Psoas muscle (tissue), 8 donors: ENCODE results near the gene HOXD1. TPM values are rescaled to one million over a fixed set of nuclear protein-coding genes. Genes with fewer than 3 reads are reported as not detected.

Source experiments
- ATAC-seq, 4 donors: fragments of 200-7000 bp; cut with Tn5 transposase; one replicate each; pipeline ENCODE4 v1.9.1; 2020; ENCODE audit warnings: moderate library complexity in 3 of 4, mild to moderate bottlenecking in 2 of 4
- DNase-seq, 2 donors: peaks; one replicate each; pipeline ENCODE4 v3.0.0-alpha.2; 2020
- H3K27ac ChIP-seq: fragments of 200-600 bp; one replicate; pipeline ENCODE4 v1.8.0; 2022
- H3K27me3 ChIP-seq, 3 donors: fragments of 200-600 bp in 1 of 3; one replicate each; pipeline versions ENCODE4 v1.6.1 to v1.8.0; 2013 to 2022; ENCODE audit warnings: low read length in 2 of 3, mild to moderate bottlenecking in 2 of 3, moderate library complexity in 1 of 3; ENCODE audit not compliant: insufficient read depth in 3 of 3
- H3K36me3 ChIP-seq, 2 donors: fragments of 200-600 bp in 1 of 2; one replicate each; pipeline versions ENCODE4 v1.6.1 to v1.8.0; 2013 to 2022; ENCODE audit warnings: low read depth in 1 of 2, mild to moderate bottlenecking in 1 of 2, moderate library complexity in 1 of 2; ENCODE audit not compliant: insufficient read depth in 1 of 2
- H3K4me1 ChIP-seq: fragments of 200-600 bp; one replicate; pipeline ENCODE4 v1.8.0; 2022
- H3K4me3 ChIP-seq: fragments of 200-600 bp; one replicate; pipeline ENCODE4 v1.8.0; 2022; ENCODE audit warnings: mild to moderate bottlenecking
- H3K9me3 ChIP-seq: fragments of 200-600 bp; one replicate; pipeline ENCODE4 v1.8.0; 2022
- WGBS, 3 donors: extraction: QIAGEN DNeasy Blood & Tissue Kit; methylation state at CpG; one replicate each; pipeline versions ENCODE4 v1.1.6 to v1.1.7; 2013; 5-methylcytosine and 5-hydroxymethylcytosine counted together
- intact Hi-C, 2 donors: fragments of 100-400 bp; cut with DNase I; formaldehyde crosslinking; loops; one replicate each; pipeline versions ENCODE4 v1.11.0 to v1.14.2; 2022
- polyA plus RNA-seq, 3 donors: library from polyadenylated mRNA; stranded (reverse); fragments of 200-250 nt; gene quantifications; one replicate each; pipeline ENCODE4 v1.2.3, GENCODE V29; 2013
- total RNA-seq, 4 donors: library from RNA; stranded (reverse); fragmentation: NEBNext Ultra II Directional in 2 of 4; extraction: Animal tissue kit (Norgen Biotek cat#: 25700) in 2 of 4; gene quantifications; one replicate each; pipeline versions ENCODE4 v1.2.1 to v1.2.4, GENCODE V29; 2021 to 2023
- TF ChIP-seq, protein P1 (sequence below): fragments of 200-600 bp; IDR thresholded peaks from one replicate; pipeline ENCODE4 v1.8.0; 2022; ENCODE audit warnings: antibody characterized with exemption
- donor health status: healthy with polysubstance abuse.
- donor health status: DM: no; HTN: no; CAD: no; lungs with moderate emphysema.
- donor health status: Bipolar disorder and iron deficiency.
- donor health status: healthy.
- donor health status: DM: yes; HTN: yes; CAD: no.
- donor health status: DM: no; HTN: no; CAD: no.
- donor health status: DM: no; HTN: no; CAD: no.
- donor health status: DM: yes; HTN: yes; CAD: no.

Gene HOXD1
- total and polyA plus RNA-seq, 7 donors = 0.12 to 0.79 (median 0.16) TPM; not detected in 3

GRCh38 chr2:176173567-176174381, 14.7 kb upstream of the HOXD1 start:
- no peaks in the 10 kb centered on the region for H3K9me3 ChIP-seq
- TF ChIP-seq, protein P1, sequence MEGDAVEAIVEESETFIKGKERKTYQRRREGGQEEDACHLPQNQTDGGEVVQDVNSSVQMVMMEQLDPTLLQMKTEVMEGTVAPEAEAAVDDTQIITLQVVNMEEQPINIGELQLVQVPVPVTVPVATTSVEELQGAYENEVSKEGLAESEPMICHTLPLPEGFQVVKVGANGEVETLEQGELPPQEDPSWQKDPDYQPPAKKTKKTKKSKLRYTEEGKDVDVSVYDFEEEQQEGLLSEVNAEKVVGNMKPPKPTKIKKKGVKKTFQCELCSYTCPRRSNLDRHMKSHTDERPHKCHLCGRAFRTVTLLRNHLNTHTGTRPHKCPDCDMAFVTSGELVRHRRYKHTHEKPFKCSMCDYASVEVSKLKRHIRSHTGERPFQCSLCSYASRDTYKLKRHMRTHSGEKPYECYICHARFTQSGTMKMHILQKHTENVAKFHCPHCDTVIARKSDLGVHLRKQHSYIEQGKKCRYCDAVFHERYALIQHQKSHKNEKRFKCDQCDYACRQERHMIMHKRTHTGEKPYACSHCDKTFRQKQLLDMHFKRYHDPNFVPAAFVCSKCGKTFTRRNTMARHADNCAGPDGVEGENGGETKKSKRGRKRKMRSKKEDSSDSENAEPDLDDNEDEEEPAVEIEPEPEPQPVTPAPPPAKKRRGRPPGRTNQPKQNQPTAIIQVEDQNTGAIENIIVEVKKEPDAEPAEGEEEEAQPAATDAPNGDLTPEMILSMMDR = no peak
- H3K36me3 ChIP-seq = no peaks in the 10 kb centered on the region
- H3K4me3 ChIP-seq = peak overlapping the region; percentile 11
- no peak overlapping the region for H3K27ac ChIP-seq
- DNase-seq (no peak), ATAC-seq (no peak)
- intact Hi-C loops = no loop called here
- peaks cover 0 to 38% (median 5%) of the 10 kb centered on the region in 3 donors for H3K27me3 ChIP-seq
- WGBS, 3 donors = 74 to 76% (median 76%) methylated on average over 7 of the region's 7 CpGs
- H3K4me1 ChIP-seq = no peaks in the 10 kb centered on the region

DNA sequence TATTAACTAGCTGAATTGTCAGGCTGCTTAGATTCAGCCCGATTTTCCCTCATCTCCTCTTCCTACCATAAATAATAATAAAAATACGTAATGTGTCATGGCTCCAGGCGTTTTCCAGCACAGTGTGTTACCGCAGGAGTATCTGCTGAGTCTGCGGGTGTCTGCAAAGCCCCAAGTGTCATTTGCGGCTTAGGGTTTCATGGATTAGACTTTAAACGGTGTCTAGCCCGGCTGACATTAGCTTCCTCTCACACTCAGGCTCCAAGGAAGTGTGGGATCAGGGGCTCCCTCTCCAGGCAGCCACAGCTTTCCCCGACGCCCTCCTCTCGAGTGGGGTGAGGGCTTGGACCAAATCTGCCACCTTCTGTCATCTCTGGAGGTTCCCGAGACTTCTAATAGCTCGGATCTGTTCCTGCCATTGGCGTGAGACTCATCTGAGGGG, 14.1 kb upstream of the HOXD1 start:
- Histone ChIP-seq H3K4me1 (no peaks in the 10 kb centered on the region), H3K9me3 (no peaks in the 10 kb centered on the region), H3K27me3 (peaks cover 0 to 43% (median 7%) of the 10 kb centered on the region in 3 donors), H3K36me3 (no peaks in the 10 kb centered on the region), H3K27ac (no peak overlapping the region), H3K4me3 (peak overlapping the region; percentile 22)
- TF ChIP-seq, protein P1 = no peak
- intact Hi-C loops = no loop called here
- DNase-seq (no peak), ATAC-seq (peak in 1 of 4 donors; percentile 26)
- WGBS, 3 donors = 43 to 56% (median 48%) methylated on average over 14 of the region's 14 CpGs

DNA sequence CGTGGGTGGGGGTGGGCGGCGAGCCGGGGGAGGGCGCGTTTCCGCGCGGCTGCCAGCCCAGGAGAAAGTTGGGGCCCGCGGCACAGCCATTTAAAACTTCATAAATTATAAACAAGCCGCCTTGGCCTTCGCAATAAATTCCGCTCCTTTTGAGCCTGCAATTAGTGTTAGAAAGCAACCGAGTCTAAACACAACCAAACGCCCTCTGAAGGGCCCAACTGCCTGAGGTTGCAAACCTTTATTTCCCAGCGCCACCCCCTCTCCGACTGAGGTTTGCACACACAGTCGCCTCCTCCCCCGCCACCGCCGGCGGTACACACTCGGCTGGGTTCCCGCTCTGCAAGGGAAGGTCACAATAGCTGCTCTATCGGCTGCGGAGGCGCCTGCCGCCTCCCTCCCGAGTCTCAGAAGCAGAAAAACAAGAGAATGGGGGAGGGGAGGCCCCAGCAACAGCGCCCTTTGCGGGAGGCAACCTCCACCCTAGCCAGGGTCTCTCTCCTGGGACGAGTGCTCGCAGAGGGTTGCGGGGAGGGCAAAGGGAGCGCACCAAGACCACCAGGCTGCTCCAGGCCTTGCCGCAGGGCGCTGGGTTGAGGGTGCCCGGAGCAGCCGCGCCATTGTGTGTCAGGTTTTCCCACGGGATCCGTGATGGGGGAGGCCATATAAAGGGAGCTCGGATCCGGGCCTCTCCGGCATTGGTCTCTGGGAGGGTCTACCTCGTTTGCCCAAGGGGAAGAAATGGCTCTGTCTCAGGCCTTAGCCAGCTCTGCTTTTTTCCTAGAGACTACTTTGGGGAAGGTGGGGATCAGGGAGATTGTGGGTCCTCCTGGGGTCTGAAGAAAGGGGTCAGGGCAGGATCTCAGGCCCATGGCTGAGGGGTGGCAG, 13.4 kb upstream of the HOXD1 start:
- intact Hi-C loops = no loop called here
- TF ChIP-seq, protein P1 = no peak
- DNase-seq = no peak
- 58 to 66% (median 63%) methylated on average over 47 of the region's 47 CpGs for WGBS, 3 donors
- no peak overlapping the region for H3K27ac ChIP-seq
- H3K27me3 ChIP-seq = peaks cover 0 to 50% (median 7%) of the 10 kb centered on the region in 3 donors
- H3K36me3 ChIP-seq = no peaks in the 10 kb centered on the region
- H3K9me3 ChIP-seq = no peaks in the 10 kb centered on the region
- peak overlapping the region; percentile 22 for H3K4me3 ChIP-seq
- H3K4me1 ChIP-seq = no peaks in the 10 kb centered on the region
- no peak for ATAC-seq

- intact Hi-C loops = no loop called here
- no peaks in the 10 kb centered on the region for H3K9me3 ChIP-seq
- 69 to 78% (median 76%) methylated on average over 7 of the region's 7 CpGs for WGBS, 3 donors
- no peak for ATAC-seq
- no peak overlapping the region for H3K4me3 ChIP-seq
- H3K27me3 ChIP-seq = peaks cover 0 to 58% (median 7%) of the 10 kb centered on the region in 3 donors
- H3K36me3 ChIP-seq = no peaks in the 10 kb centered on the region
- no peaks in the 10 kb centered on the region for H3K4me1 ChIP-seq
- TF ChIP-seq, protein P1 = no peak
- DNase-seq = no peak
- no peak overlapping the region for H3K27ac ChIP-seq
Measured at GRCh38 chr2:176175709-176176607, 12.5 kb upstream of the HOXD1 start.
